HCT116 (cell line): ENCODE results near the gene DIP2C. TPM values are rescaled to one million over a fixed set of nuclear protein-coding genes. Genes with fewer than 3 reads are reported as not detected.

Source experiments
- ATAC-seq: fragments of 200-7000 bp; cut with Tn5 transposase; 2 replicates; pipeline ENCODE4 v1.9.1; 2020; ENCODE audit warnings: mild to moderate bottlenecking, moderate library complexity
- BruUV-seq: library from RNA; stranded (reverse); fragments of 400-500 nt; replicated peaks from 2 replicates; lab custom pipeline; 2021; lab: Mats Ljungman, UMichigan
- CTCF ChIA-PET: fragments of 300-600 bp; sonication (Branson Sonifier 250); formaldehyde crosslinking; loops from one replicate; lab custom pipeline; 2021; ENCODE audit warnings: antibody characterized with exemption; lab: Charles Lee
- POLR2A ChIA-PET: fragments of 300-600, 350-600 bp; sonication (Branson Sonifier 250); formaldehyde crosslinking; loops from one replicate; lab custom pipeline; 2021; ENCODE audit warnings: antibody characterized with exemption; lab: Charles Lee
- RAD21 ChIA-PET, 2 experiments: fragments of 300-600 bp; sonication (Branson Sonifier 250); formaldehyde crosslinking; loops; one replicate each; lab custom pipeline; 2023; ENCODE audit warnings: low total read pairs in 2 of 2; ENCODE audit not compliant: uncharacterized antibody in 2 of 2, unreplicated experiment in 2 of 2, low non-redundant PET in 1 of 2; lab: Charles Lee
- DNase-seq: peaks from one replicate; pipeline ENCODE4 v3.0.0-alpha.2; 2010; ENCODE audit warnings: low read depth, low spot score
- H2AFZ ChIP-seq: fragments of 200-600 bp; shearing (Covaris generic), sonication (generic); 2 replicates; pipeline ENCODE4 v1.6.1; 2017; ENCODE audit warnings: low read depth, mixed run types, mixed read lengths, antibody characterized with exemption, low read length; ENCODE audit not compliant: poor library complexity, severe bottlenecking
- H3K27ac ChIP-seq: 2 replicates; pipeline ENCODE4 v1.5.1; 2012; ENCODE audit warnings: low read depth, low read length
- H3K27me3 ChIP-seq: fragments of 200-600 bp; sonication (generic); 2 replicates; pipeline ENCODE4 v1.6.1; 2016; ENCODE audit warnings: mixed run types, low read length, mixed read lengths; ENCODE audit not compliant: insufficient read depth
- H3K36me3 ChIP-seq, 2 experiments: fragments of 200-500 bp in 1 of 2; fragments of 200-600 bp in 1 of 2; sonication (Bioruptor generic) in 1 of 2; sonication (generic) in 1 of 2; 2 replicates each; pipeline versions ENCODE4 v1.5.1 to v1.6.1; 2014 to 2016; ENCODE audit warnings: low read length in 2 of 2, inconsistent platforms in 1 of 2, mixed read lengths in 1 of 2, mixed run types in 1 of 2; ENCODE audit not compliant: insufficient read depth in 2 of 2, control insufficient read depth in 1 of 2
- H3K4me1 ChIP-seq, 2 experiments: fragments of 200-600 bp in 1 of 2; sonication (generic) in 1 of 2; 2 replicates each; pipeline versions ENCODE4 v1.5.1 to v1.6.1; 2012 to 2017; ENCODE audit warnings: low read length in 2 of 2, inconsistent platforms in 1 of 2, mild to moderate bottlenecking in 1 of 2, mixed read lengths in 1 of 2, mixed run types in 1 of 2, moderate library complexity in 1 of 2; ENCODE audit not compliant: insufficient read depth in 2 of 2, control insufficient read depth in 1 of 2
- H3K4me2 ChIP-seq: fragments of 200-600 bp; sonication (generic); 2 replicates; pipeline ENCODE4 v1.6.1; 2017; ENCODE audit warnings: mixed run types, low read length, mixed read lengths
- H3K4me3 ChIP-seq, 2 experiments: fragments of 200-600 bp in 1 of 2; sonication (generic) in 1 of 2; replicated peaks in 1 of 2; 2 replicates each; pipeline ENCODE4 v1.5.1; 2011 to 2016; ENCODE audit warnings: low read length in 2 of 2, control low read depth in 1 of 2, low read depth in 1 of 2, mild to moderate bottlenecking in 1 of 2, mixed read lengths in 1 of 2, mixed run types in 1 of 2
- H3K79me2 ChIP-seq: fragments of 200-600 bp; sonication (generic); 2 replicates; pipeline ENCODE4 v1.6.1; 2017; ENCODE audit warnings: mild to moderate bottlenecking, mixed run types, low read length, moderate library complexity, mixed read lengths; ENCODE audit not compliant: insufficient read depth
- H3K9ac ChIP-seq: fragments of 200-600 bp; sonication (generic); 2 replicates; pipeline ENCODE4 v1.6.1; 2016; ENCODE audit warnings: low read length, mixed read lengths
- H3K9me2 ChIP-seq: fragments of 200-600 bp; sonication (generic), shearing (Covaris generic); 2 replicates; pipeline ENCODE4 v1.6.1; 2017; ENCODE audit warnings: mixed run types, mild to moderate bottlenecking, moderate library complexity; ENCODE audit not compliant: insufficient read depth
- H3K9me3 ChIP-seq, 2 experiments: fragments of 200-500 bp in 1 of 2; fragments of 200-600 bp in 1 of 2; sonication (Bioruptor generic) in 1 of 2; sonication (generic) in 1 of 2; 2 replicates each; pipeline ENCODE4 v1.6.1; 2014 to 2017; ENCODE audit warnings: low read length in 2 of 2, mixed read lengths in 2 of 2, inconsistent platforms in 1 of 2, low read depth in 1 of 2, mild to moderate bottlenecking in 1 of 2, mixed run types in 1 of 2, moderate library complexity in 1 of 2; ENCODE audit not compliant: control insufficient read depth in 1 of 2, insufficient read depth in 1 of 2
- H4K20me1 ChIP-seq: fragments of 200-600 bp; sonication (generic), shearing (Covaris generic); 2 replicates; pipeline ENCODE4 v1.6.1; 2017; ENCODE audit warnings: mixed run types, mild to moderate bottlenecking, moderate library complexity; ENCODE audit not compliant: insufficient read depth
- CEBPB ChIP-seq: IDR thresholded peaks from 2 replicates; pipeline ENCODE4 v1.6.1; 2012; ENCODE audit warnings: low read depth
- ELF1 ChIP-seq: IDR thresholded peaks from 2 replicates; pipeline ENCODE4 v1.6.1; 2012; ENCODE audit warnings: low read depth, borderline replicate concordance
- JUND ChIP-seq: IDR thresholded peaks from 2 replicates; pipeline ENCODE4 v1.6.1; 2012
- MAX ChIP-seq: IDR thresholded peaks from 2 replicates; pipeline ENCODE4 v1.6.1; 2012
- RAD21 ChIP-seq: IDR thresholded peaks from 2 replicates; pipeline ENCODE4 v1.6.1; 2012; ENCODE audit warnings: low read depth, mild to moderate bottlenecking
- SIN3A ChIP-seq: IDR thresholded peaks from 2 replicates; pipeline ENCODE4 v1.6.1; 2012; ENCODE audit warnings: low read depth
- SRF ChIP-seq: IDR thresholded peaks from 2 replicates; pipeline ENCODE4 v1.6.1; 2012; ENCODE audit warnings: low read depth
- TCF7L2 ChIP-seq: IDR thresholded peaks from 2 replicates; pipeline ENCODE4 v1.7.0; 2011; ENCODE audit warnings: borderline replicate concordance, inconsistent platforms; ENCODE audit not compliant: insufficient read depth, insufficient read length; ENCODE audit errors: extremely low read depth
- YY1 ChIP-seq: IDR thresholded peaks from 2 replicates; pipeline ENCODE4 v1.6.1; 2011; ENCODE audit warnings: low read length, low read depth, moderate library complexity, mild to moderate bottlenecking; ENCODE audit not compliant: insufficient replicate concordance; ENCODE audit errors: extremely low read depth
- ZNF274 ChIP-seq: fragments of 200-500 bp; sonication (Bioruptor generic); IDR thresholded peaks from 2 replicates; pipeline ENCODE4 v1.6.1; 2014; ENCODE audit warnings: mild to moderate bottlenecking, low read depth, low read length, inconsistent platforms
- intact Hi-C: fragments of 100-400 bp; cut with micrococcal nuclease; formaldehyde crosslinking; loops from 2 replicates; pipeline ENCODE4 v1.10.0; 2022
- total RNA-seq: library from RNA; stranded (reverse); gene quantifications from one replicate; pipeline ENCODE4 v1.2.1, GENCODE V29; 2021; ENCODE audit not compliant: unreplicated experiment
- TF ChIP-seq, protein P1 (sequence below): IDR thresholded peaks from 2 replicates; pipeline ENCODE4 v1.6.1; 2012
- TF ChIP-seq, protein P2 (sequence below): IDR thresholded peaks from 2 replicates; pipeline ENCODE4 v1.6.1; 2011; ENCODE audit warnings: mild to moderate bottlenecking, low read length, moderate library complexity; ENCODE audit not compliant: insufficient replicate concordance; ENCODE audit errors: extremely low read depth

The DIP2C gene
- total RNA-seq, 1 experiment from 2014 or later = 15.4 TPM

- Histone ChIP-seq H3K27ac (no peak overlapping the region), H3K36me3 (no peaks in the 10 kb centered on the region), H3K79me2 (no peaks in the 10 kb centered on the region), H3K27me3 (no peaks in the 10 kb centered on the region), H3K9ac (no peak overlapping the region), H3K9me3 (no peaks in the 10 kb centered on the region), H3K9me2 (no peaks in the 10 kb centered on the region), H3K4me3 (no peak overlapping the region), H4K20me1 (no peaks in the 10 kb centered on the region), H3K4me2 (no peak overlapping the region), H3K4me1 (no peaks in the 10 kb centered on the region), H2AFZ (no peak overlapping the region)
- ATAC-seq (no peak), DNase-seq (no peak)
- POLR2A ChIA-PET = no interaction called here
- intact Hi-C loops = no loop called here
- RAD21 ChIA-PET = no interaction called here
- TF ChIP-seq ELF1 (no peak), ZNF274 (no peak), YY1 (no peak), SIN3A (no peak), TCF7L2 (no peak), SRF (no peak), RAD21 (no peak), CEBPB (no peak), JUND (no peak), MAX (no peak)
- TF ChIP-seq, protein P1, sequence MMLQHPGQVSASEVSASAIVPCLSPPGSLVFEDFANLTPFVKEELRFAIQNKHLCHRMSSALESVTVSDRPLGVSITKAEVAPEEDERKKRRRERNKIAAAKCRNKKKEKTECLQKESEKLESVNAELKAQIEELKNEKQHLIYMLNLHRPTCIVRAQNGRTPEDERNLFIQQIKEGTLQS = no peak
- TF ChIP-seq, protein P2, sequence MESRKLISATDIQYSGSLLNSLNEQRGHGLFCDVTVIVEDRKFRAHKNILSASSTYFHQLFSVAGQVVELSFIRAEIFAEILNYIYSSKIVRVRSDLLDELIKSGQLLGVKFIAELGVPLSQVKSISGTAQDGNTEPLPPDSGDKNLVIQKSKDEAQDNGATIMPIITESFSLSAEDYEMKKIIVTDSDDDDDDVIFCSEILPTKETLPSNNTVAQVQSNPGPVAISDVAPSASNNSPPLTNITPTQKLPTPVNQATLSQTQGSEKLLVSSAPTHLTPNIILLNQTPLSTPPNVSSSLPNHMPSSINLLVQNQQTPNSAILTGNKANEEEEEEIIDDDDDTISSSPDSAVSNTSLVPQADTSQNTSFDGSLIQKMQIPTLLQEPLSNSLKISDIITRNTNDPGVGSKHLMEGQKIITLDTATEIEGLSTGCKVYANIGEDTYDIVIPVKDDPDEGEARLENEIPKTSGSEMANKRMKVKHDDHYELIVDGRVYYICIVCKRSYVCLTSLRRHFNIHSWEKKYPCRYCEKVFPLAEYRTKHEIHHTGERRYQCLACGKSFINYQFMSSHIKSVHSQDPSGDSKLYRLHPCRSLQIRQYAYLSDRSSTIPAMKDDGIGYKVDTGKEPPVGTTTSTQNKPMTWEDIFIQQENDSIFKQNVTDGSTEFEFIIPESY = no peak
- BruUV-seq = no TSS peak
- CTCF ChIA-PET = no interaction called here
Observed at GRCh38 chr10:485776-486175, 203.7 kb downstream of the DIP2C start.
